ENCODE data around the gene CDH4.

CDH4 gene

GRCh38 chr20:61865353-61865752, 613.3 kb downstream of the CDH4 start:
- no peak for DNase-seq (ENCODE audit: low spot score)

GRCh38 chr20:61866165-61866564, 614.1 kb downstream of the CDH4 start:
- DNase-seq (ENCODE audit: low spot score), result no peak

- DNase-seq (ENCODE audit: low spot score), result no peak
Measured at GRCh38 chr20:61868006-61868405, 615.9 kb downstream of the CDH4 start.

- no peak for DNase-seq (ENCODE audit: low spot score)
Measured at GRCh38 chr20:61868466-61869090, 616.5 kb downstream of the CDH4 start.

GRCh38 chr20:61869750-61870507, 617.9 kb downstream of the CDH4 start:
- no peak for DNase-seq (ENCODE audit: low spot score)

- no peak for DNase-seq (ENCODE audit: low spot score)
Measured at GRCh38 chr20:61871160-61871559, 619.1 kb downstream of the CDH4 start.

- DNase-seq (ENCODE audit: low spot score), result no peak
Measured at GRCh38 chr20:61871913-61872312, 619.9 kb downstream of the CDH4 start.

- DNase-seq (ENCODE audit: low spot score), result no peak
Measured at GRCh38 chr20:61872371-61872900, 620.4 kb downstream of the CDH4 start.

GRCh38 chr20:61873651-61874420, 621.8 kb downstream of the CDH4 start:
- no peak for DNase-seq (ENCODE audit: low spot score)

GRCh38 chr20:61874421-61875068, 622.5 kb downstream of the CDH4 start:
- DNase-seq (ENCODE audit: low spot score), result no peak

- DNase-seq (ENCODE audit: low spot score), result no peak
Measured at GRCh38 chr20:61875221-61875885, 623.3 kb downstream of the CDH4 start.

- DNase-seq (ENCODE audit: low spot score), result no peak
Measured at GRCh38 chr20:61875996-61876395, 623.9 kb downstream of the CDH4 start.

- no peak for DNase-seq (ENCODE audit: low spot score)
Measured at GRCh38 chr20:61876952-61877728, 625.1 kb downstream of the CDH4 start.

GRCh38 chr20:61877776-61878477, 625.9 kb downstream of the CDH4 start:
- DNase-seq (ENCODE audit: low spot score), result no peak

GRCh38 chr20:61878478-61879302, 626.6 kb downstream of the CDH4 start:
- DNase-seq (ENCODE audit: low spot score), result no peak

GRCh38 chr20:61879303-61879620, 627.2 kb downstream of the CDH4 start:
- DNase-seq (ENCODE audit: low spot score), result no peak

- DNase-seq (ENCODE audit: low spot score), result no peak
Measured at GRCh38 chr20:61879694-61880093, 627.6 kb downstream of the CDH4 start.

- DNase-seq (ENCODE audit: low spot score), result no peak
Measured at GRCh38 chr20:61880706-61881105, 628.6 kb downstream of the CDH4 start.

GRCh38 chr20:61881416-61881815, 629.4 kb downstream of the CDH4 start:
- DNase-seq (ENCODE audit: low spot score), result no peak

GRCh38 chr20:61881861-61882260, 629.8 kb downstream of the CDH4 start:
- no peak for DNase-seq (ENCODE audit: low spot score)
